Sigmoid colon (tissue), 4 donors: ENCODE data around the gene FBXL13.

Experiments used
- POLR2A ChIP-seq, 2 donors: fragments of 450-650 bp; IDR thresholded peaks; one replicate each; pipeline ENCODE4 v1.6.1; 2016; ENCODE audit warnings: antibody characterized with exemption in 2 of 2, mild to moderate bottlenecking in 2 of 2, moderate library complexity in 2 of 2
- POLR2AphosphoS5 ChIP-seq, 4 donors: sonication (generic); formaldehyde crosslinking; IDR thresholded peaks; one replicate each; pipeline ENCODE4 v1.6.1; 2017; ENCODE audit warnings: antibody characterized with exemption in 4 of 4
- TF ChIP-seq, protein P1 (sequence below), 4 experiments: fragments of 450-650 bp in 3 of 4; fragments of 200-600 bp in 1 of 4; IDR thresholded peaks; one replicate each; pipeline ENCODE4 v1.5.1; 2016 to 2019; ENCODE audit warnings: antibody characterized with exemption in 4 of 4, mild to moderate bottlenecking in 3 of 4, moderate library complexity in 2 of 4

DNA sequence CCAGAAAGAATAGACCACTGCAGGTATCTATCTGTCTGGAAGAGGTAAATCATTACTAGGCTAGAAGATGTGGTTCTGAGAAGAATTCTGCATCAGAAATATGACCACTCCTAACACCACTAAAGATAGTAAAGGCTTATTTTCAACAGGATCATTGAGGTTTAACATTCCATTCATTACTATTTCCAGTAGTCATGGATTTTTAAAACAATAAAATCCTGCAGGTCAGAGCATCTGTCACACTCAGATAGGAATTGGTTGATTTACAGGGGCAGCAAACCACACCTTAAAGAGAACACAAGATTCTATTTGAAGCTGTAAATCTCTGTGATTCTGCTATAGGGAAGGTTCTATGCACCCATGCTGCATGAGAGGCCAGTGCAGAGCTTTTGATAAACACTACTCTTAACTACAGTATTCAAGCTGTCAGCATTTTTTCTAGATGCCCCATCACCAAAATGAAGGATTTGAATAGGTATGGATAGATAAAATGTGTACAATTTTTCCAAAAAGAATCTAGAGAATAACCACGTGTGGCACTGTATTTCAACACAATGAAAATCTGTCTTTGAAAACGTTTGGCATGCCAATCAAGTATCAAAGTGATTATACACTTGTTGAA is 147.2 kb downstream of the FBXL13 start:
- TF ChIP-seq POLR2AphosphoS5 (IDR thresholded peaks at IDR 0.05) = no peak
- TF ChIP-seq, protein P1, sequence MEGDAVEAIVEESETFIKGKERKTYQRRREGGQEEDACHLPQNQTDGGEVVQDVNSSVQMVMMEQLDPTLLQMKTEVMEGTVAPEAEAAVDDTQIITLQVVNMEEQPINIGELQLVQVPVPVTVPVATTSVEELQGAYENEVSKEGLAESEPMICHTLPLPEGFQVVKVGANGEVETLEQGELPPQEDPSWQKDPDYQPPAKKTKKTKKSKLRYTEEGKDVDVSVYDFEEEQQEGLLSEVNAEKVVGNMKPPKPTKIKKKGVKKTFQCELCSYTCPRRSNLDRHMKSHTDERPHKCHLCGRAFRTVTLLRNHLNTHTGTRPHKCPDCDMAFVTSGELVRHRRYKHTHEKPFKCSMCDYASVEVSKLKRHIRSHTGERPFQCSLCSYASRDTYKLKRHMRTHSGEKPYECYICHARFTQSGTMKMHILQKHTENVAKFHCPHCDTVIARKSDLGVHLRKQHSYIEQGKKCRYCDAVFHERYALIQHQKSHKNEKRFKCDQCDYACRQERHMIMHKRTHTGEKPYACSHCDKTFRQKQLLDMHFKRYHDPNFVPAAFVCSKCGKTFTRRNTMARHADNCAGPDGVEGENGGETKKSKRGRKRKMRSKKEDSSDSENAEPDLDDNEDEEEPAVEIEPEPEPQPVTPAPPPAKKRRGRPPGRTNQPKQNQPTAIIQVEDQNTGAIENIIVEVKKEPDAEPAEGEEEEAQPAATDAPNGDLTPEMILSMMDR (IDR thresholded peaks at IDR 0.05) = no peak
- TF ChIP-seq POLR2A (IDR thresholded peaks at IDR 0.05) = no peak
